H1 (cell line): ENCODE measurements around the gene ANKRD60. TPM values are rescaled to one million over a fixed set of nuclear protein-coding genes. Genes with fewer than 3 reads are reported as not detected.

Source experiments
- BCL11A ChIP-seq, 2 experiments: IDR thresholded peaks; one replicate each; pipeline ENCODE4 v1.6.1; 2011; ENCODE audit warnings: low read depth in 2 of 2, low read length in 2 of 2, mild to moderate bottlenecking in 2 of 2
- CHD7 ChIP-seq: fragments of 300-600 bp; sonication (generic); IDR thresholded peaks from 2 replicates; pipeline ENCODE4 v1.7.1; 2012; ENCODE audit warnings: low read length, moderate library complexity, mild to moderate bottlenecking, inconsistent platforms; ENCODE audit not compliant: insufficient replicate concordance
- CREB1 ChIP-seq: IDR thresholded peaks from 2 replicates; pipeline ENCODE4 v1.6.1; 2012; ENCODE audit warnings: inconsistent platforms
- JUN ChIP-seq: IDR thresholded peaks from 2 replicates; pipeline ENCODE4 v1.6.1; 2011; ENCODE audit warnings: low read depth, mild to moderate bottlenecking, improper control_type of control experiment, low read length
- KDM1A ChIP-seq: fragments of 200-600, 300-600 bp; sonication (generic); IDR thresholded peaks from 2 replicates; pipeline ENCODE4 v1.7.1; 2016; ENCODE audit warnings: mild to moderate bottlenecking, low read length, borderline replicate concordance
- POLR2AphosphoS5 ChIP-seq: IDR thresholded peaks from 2 replicates; pipeline ENCODE4 v1.6.1; 2011; ENCODE audit warnings: low read depth, low read length
- RXRA ChIP-seq: IDR thresholded peaks from 2 replicates; pipeline ENCODE4 v1.6.1; 2011; ENCODE audit warnings: low read depth, mild to moderate bottlenecking, low read length, moderate library complexity; ENCODE audit not compliant: insufficient read depth
- SUZ12 ChIP-seq: fragments of 200-600 bp; sonication (generic); IDR thresholded peaks from 2 replicates; pipeline ENCODE4 v1.6.1; 2012; ENCODE audit warnings: mild to moderate bottlenecking, inconsistent platforms, low read length, moderate library complexity, mixed read lengths
- TAF1 ChIP-seq: IDR thresholded peaks from 2 replicates; pipeline ENCODE4 v1.6.1; 2011; ENCODE audit warnings: mild to moderate bottlenecking, low read depth, low read length
- TAF7 ChIP-seq: optimal IDR thresholded peaks from 2 replicates; pipeline ENCODE3; 2011; ENCODE audit warnings: low read depth, mild to moderate bottlenecking, inconsistent platforms, low read length, moderate library complexity, borderline replicate concordance
- ZNF274 ChIP-seq: IDR thresholded peaks from 2 replicates; pipeline ENCODE4 v1.7.0; 2012; ENCODE audit warnings: low read length, borderline replicate concordance; ENCODE audit errors: extremely low read depth
- polyA plus RNA-seq, 7 experiments: library from polyadenylated mRNA; depleted of rRNA in 3 of 7; stranded (reverse) in 5 of 7; unstranded in 2 of 7; fragments of >200 nt in 5 of 7; fragments of 200-250 nt in 2 of 7; gene quantifications; 1 replicate in 5 of 7; 2 replicates in 1 of 7; 4 replicates in 1 of 7; pipeline versions ENCODE4 v1.2.1 to v1.2.3, GENCODE V29; 2011 to 2013; ENCODE audit warnings: missing spikeins in 2 of 7, mixed read lengths in 2 of 7
- total RNA-seq: library from RNA; stranded (reverse); fragmentation: NEBNext Ultra II Directional; extraction: Animal tissue kit (Norgen Biotek cat#: 25700); gene quantifications from 2 replicates; pipeline ENCODE4 v1.2.1, GENCODE V29; 2021

The ANKRD60 gene
- total and polyA plus RNA-seq, 2 of the 8 experiments (the other 6 are each of a cell fraction or from before 2014, with no cell fraction given), result not detected

- peak; percentile 45 for TF ChIP-seq TAF7
- peak; percentile 79; the same call in 1 of the 2 replicates for TF ChIP-seq TAF1
- TF ChIP-seq CREB1, result peak; percentile 76
- no peak for TF ChIP-seq CHD7
- peak; percentile 32; the same call in 1 of the 2 replicates for TF ChIP-seq POLR2AphosphoS5
- no peak; the same call in 1 of the 2 replicates for TF ChIP-seq SUZ12
- TF ChIP-seq JUN, result no peak
- no peak for TF ChIP-seq ZNF274
- no peak for TF ChIP-seq RXRA
- TF ChIP-seq KDM1A, result no peak
- no peak for TF ChIP-seq BCL11A (IDR thresholded peaks at IDR 0.05; ENCODE audit: low read depth in 2 of 2, low read length in 2 of 2)
These were observed at the start of gene ANKRD60 (continued) for GRCh38 chr20:58228484-58229197.
